ENCODE results near the gene ABHD16A. TPM values are rescaled to one million over a fixed set of nuclear protein-coding genes. Genes with fewer than 3 reads are reported as not detected.
A peak's percentile ranks its signal among the peaks of the same experiment; 100 is the strongest.

Gene ABHD16A
- total and polyA plus RNA-seq, 2 of the 13 experiments (the other 11 are each of a cell fraction or from before 2014, with no cell fraction given): 43.5 to 45.4 TPM

DNA sequence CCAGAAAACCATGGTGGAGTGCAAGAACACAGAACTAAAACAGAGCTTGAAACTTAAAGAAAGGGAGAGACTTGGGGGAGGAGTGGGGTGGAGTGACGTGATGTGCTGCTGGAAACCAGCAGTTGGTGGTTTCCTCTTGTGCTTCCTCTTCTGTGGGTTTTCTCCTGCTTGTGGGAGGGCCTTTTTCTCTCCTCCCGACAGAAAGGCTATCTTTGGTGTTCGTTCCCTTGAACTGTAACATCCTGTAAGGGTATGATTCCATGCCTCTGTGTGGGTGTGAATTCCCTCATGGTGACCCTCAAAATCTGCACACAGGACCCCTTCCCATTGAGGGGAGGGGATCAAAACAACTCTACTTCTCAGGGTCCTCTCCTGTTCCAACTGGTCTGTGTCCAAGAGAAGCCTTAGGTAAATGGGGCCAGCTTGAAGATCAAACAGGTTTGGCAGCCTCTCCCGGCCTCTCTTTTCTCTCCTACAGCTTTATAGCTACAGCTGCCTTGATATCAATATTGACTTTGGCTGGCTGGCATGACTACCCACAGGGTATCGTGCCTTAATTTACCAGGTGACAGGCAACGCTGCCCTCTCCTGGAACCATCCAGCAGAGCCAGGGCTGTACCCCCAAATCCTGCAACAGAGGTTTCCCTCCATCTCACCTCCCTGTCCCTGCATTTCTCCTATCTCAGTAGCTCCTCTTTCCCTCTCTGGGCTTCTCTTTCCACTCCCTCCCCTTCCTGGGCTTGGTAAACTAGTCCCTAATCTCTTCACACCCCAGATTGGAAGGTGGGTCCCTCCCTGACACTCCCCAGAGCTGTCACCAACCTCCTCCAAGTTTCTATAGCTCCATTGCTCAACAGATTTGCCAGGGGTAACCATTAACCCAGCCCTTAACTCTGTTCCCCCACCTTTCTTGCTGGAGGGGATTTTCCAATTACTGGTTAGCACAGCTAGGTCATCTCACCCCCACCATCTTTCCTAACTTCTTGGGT is 35.2 kb upstream of the ABHD16A start (continued):
- TF ChIP-seq, protein P1, sequence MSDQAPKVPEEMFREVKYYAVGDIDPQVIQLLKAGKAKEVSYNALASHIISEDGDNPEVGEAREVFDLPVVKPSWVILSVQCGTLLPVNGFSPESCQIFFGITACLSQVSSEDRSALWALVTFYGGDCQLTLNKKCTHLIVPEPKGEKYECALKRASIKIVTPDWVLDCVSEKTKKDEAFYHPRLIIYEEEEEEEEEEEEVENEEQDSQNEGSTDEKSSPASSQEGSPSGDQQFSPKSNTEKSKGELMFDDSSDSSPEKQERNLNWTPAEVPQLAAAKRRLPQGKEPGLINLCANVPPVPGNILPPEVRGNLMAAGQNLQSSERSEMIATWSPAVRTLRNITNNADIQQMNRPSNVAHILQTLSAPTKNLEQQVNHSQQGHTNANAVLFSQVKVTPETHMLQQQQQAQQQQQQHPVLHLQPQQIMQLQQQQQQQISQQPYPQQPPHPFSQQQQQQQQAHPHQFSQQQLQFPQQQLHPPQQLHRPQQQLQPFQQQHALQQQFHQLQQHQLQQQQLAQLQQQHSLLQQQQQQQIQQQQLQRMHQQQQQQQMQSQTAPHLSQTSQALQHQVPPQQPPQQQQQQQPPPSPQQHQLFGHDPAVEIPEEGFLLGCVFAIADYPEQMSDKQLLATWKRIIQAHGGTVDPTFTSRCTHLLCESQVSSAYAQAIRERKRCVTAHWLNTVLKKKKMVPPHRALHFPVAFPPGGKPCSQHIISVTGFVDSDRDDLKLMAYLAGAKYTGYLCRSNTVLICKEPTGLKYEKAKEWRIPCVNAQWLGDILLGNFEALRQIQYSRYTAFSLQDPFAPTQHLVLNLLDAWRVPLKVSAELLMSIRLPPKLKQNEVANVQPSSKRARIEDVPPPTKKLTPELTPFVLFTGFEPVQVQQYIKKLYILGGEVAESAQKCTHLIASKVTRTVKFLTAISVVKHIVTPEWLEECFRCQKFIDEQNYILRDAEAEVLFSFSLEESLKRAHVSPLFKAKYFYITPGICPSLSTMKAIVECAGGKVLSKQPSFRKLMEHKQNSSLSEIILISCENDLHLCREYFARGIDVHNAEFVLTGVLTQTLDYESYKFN (CRISPR knock-in tag; conservative IDR thresholded peaks at IDR 0.05): peak; percentile 93
- TF ChIP-seq ZSCAN21 (CRISPR knock-in tag; IDR thresholded peaks at IDR 0.05; ENCODE audit: borderline replicate concordance): peak; percentile 75
- TF ChIP-seq XBP1 (CRISPR knock-in tag; IDR thresholded peaks at IDR 0.05): no peak
- TF ChIP-seq CENPX (CRISPR knock-in tag; IDR thresholded peaks at IDR 0.05): no peak
- TF ChIP-seq ZNF780A (CRISPR knock-in tag; IDR thresholded peaks at IDR 0.05): peak; percentile 55; the same call in 1 of the 2 replicates
- TF ChIP-seq SIX1 (CRISPR knock-in tag; IDR thresholded peaks at IDR 0.05; ENCODE audit: borderline replicate concordance): peak; percentile 52; the same call in 1 of the 2 replicates
- TF ChIP-seq, protein P2, sequence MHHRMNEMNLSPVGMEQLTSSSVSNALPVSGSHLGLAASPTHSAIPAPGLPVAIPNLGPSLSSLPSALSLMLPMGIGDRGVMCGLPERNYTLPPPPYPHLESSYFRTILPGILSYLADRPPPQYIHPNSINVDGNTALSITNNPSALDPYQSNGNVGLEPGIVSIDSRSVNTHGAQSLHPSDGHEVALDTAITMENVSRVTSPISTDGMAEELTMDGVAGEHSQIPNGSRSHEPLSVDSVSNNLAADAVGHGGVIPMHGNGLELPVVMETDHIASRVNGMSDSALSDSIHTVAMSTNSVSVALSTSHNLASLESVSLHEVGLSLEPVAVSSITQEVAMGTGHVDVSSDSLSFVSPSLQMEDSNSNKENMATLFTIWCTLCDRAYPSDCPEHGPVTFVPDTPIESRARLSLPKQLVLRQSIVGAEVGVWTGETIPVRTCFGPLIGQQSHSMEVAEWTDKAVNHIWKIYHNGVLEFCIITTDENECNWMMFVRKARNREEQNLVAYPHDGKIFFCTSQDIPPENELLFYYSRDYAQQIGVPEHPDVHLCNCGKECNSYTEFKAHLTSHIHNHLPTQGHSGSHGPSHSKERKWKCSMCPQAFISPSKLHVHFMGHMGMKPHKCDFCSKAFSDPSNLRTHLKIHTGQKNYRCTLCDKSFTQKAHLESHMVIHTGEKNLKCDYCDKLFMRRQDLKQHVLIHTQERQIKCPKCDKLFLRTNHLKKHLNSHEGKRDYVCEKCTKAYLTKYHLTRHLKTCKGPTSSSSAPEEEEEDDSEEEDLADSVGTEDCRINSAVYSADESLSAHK (CRISPR knock-in tag; IDR thresholded peaks at IDR 0.05; ENCODE audit: borderline replicate concordance): peak; percentile 62; the same call in 1 of the 2 replicates
